Pons (tissue), 1 donor: Measurements from ENCODE around the gene EDA2R.

Experiments
- DNase-seq: peaks from one replicate; pipeline ENCODE4 v3.0.0-alpha.2; 2016; ENCODE audit warnings: low spot score

The EDA2R gene

GRCh38 chrX:66638591-66639500 is at the start of gene EDA2R:
Gene EDA2R, minus strand, starts transcription at chrX:66639078. Its CDS starts 23,058 bp downstream, at chrX:66616020.
- peak; percentile 69 for DNase-seq

DNA sequence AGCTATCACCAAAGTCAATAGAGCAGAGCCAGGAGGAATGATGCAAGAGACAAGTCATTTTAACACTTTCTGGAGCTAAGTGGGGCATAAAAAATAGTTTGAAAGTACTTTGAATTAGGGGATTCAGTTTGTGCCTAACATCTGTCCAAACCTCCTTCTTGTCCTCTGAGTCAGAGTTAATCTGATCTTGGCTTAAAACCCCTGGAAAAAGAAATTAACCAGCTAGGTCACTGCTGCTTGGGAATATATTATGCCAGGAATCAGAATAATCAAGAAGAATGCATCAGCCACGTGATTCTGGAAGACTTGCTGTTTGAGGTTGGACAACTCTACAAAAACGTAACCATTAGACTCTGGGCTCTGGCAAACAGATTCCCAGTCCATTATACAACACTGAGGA is 45.3 kb upstream of the EDA2R start:
- DNase-seq = no peak

DNA sequence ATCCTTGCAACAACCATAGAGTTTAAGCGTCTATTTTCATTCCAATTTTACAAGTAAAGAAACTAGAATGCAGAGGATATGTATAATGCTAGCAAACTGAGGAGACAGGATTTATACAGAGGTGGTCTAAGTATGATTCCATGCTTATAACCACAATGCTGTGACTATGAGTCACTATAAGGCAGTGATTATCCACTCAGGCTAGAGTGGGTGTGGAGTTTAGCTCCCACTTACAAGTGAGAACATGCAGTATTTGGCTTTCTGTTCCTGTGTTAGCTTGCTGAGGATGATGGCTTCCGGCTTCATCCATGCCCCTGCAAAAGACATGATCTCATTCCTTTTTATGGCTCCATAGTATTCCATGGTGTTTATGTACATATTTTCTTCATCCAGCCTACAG is 41.6 kb upstream of the EDA2R start:
- no peak for DNase-seq

GRCh38 chrX:66677430-66677829 is 38.6 kb upstream of the EDA2R start:
- DNase-seq = no peak

DNA sequence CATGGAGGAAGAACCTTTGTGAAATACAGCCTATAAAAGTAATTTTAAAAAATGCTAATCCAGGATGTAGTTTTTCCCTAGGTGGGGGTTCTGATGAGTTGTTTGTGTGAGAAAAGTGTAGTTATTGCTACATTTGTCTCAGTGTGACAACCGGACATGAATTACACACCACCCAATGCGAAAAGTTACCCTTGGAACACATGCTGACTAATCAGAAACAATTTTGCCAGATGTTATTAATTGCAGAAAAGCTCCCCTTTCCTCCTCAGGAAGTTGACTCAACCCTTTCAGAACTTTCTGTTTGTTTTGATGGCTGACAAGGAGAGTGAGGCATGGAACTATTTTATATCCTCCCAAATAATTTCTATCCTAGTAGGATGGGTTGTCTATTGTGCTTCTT is 38.1 kb upstream of the EDA2R start:
- DNase-seq = no peak

DNA sequence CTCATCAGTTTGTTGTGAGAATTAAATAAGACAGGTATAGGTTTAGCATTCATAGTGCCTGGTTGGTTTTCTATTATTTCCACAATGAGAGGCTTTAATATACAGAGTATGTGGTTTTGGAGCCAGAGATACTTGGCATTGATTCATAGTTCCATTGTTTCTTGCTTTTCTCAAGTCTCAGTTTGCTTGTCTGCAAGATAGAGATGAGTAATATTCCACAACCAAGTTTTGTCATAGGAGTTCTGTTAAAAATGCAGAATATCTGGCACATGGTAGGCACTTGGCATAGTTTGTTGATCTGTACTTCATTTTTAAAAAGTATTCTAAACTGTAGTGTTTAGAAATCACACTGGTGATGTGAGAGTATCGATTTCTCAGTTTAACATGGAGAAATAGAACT is 37.5 kb upstream of the EDA2R start:
- no peak for DNase-seq

- DNase-seq = no peak
Observed at GRCh38 chrX:66675541-66675940, 36.7 kb upstream of the EDA2R start.

DNA sequence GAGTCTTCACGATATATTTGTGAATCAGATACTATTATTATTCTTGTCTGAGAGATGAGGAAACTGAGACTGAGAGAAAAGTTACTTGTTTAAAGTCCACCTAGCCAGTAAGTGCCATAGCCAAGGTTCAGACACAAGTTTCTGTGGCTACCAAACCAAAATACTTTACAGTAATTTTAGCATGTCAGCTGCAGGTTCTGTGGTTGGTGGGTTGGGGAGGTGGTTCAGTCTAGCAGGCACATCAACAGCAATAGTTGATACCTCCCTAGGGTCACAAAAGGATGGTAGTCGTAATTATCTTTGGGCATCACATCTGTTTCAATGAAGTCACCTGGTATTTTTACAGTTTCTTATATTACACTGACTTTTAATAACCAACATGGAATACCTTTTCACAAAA is 35.6 kb upstream of the EDA2R start:
- no peak for DNase-seq

- DNase-seq = no peak
Observed at GRCh38 chrX:66672106-66672505, 33.2 kb upstream of the EDA2R start.

- DNase-seq = no peak
Observed at GRCh38 chrX:66654411-66654810, 15.5 kb upstream of the EDA2R start.

- no peak for DNase-seq
Observed at GRCh38 chrX:66635360-66635759, 3.5 kb downstream of the EDA2R start.

- no peak for DNase-seq
Observed at GRCh38 chrX:66634272-66634671, 4.6 kb downstream of the EDA2R start.

GRCh38 chrX:66633541-66633940 is 5.3 kb downstream of the EDA2R start:
- DNase-seq = no peak

- no peak for DNase-seq
Observed at GRCh38 chrX:66632981-66633380, 5.9 kb downstream of the EDA2R start.

DNA sequence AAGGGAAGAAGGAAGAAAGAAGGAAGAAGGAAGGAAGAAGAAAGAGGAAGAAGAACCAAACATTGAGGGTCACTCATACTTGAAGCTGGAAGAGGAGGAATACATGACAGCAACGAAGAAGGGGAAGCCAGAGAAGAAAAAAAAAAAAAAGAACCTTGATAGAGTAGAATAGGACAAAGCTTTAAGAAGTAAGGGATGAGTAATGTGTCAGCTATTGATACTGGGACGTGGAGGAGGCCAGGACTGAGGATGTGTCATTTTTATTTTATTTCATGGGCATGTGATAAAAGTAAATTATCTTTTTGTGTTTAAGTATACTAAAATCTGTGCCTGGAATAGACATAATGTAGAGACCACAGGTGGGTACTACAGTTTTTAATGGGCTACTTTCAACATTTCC is 6.4 kb downstream of the EDA2R start:
- DNase-seq = no peak

DNA sequence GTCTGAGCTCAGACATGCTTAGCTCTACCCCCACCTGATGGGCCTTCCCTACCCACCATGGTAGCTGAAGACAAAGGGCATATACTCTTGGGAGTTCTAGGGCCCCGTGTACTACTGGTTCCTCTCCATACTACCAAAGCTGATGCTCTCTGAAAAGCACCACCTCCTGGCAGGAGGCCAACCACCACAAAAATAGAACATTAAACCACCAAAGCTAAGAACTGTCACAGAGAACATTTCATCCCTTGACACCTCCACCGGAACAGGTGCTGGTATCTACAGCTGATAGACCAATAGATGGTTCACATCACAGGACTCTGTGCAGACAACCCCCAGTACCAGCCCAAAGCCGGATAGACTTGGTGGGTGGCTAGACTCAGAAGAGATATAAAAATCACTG is 13.4 kb downstream of the EDA2R start:
- DNase-seq = no peak

DNA sequence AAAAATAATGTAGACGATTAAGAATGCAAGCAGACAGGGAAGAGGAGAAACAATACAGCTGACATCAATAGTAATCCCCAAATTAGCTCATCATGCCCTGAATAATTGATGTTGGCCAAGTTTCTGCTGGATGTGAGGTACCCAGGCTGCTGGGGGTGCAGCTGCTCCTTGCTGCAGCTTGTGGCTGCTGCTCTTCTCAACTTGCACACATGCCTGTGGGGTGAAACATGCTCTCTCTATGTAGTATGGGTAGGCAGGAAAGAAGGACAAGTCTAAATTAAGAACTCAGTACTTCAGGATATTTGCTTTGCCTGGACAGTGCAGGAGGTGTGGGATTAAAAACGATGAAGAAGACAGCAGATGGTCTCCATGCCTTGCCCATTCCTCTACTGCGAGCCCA is 16.7 kb downstream of the EDA2R start:
- no peak for DNase-seq

DNA sequence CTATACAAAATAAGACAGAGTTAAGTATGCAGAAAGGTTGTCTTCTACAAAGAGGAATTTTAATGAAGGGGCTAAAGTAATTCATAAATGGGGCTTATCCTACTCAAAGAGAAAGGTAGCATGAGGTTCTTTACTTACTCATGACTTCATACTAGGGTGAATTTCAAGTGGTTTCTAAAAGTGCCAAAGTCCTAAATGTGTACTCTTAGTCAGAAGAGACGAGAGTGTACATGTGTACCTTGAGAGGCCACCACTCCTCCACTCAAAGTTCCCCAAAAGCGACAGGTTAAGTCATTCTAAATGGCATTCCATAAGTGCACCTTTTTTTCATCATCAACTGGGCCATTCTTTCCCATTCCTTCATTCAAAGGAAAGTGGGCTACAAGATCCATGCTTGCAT is 21.9 kb downstream of the EDA2R start:
- DNase-seq = no peak

- peak; percentile 91 for DNase-seq
Observed at GRCh38 chrX:66602381-66602938, 36.4 kb downstream of the EDA2R start.

- DNase-seq = peak; percentile 1
Observed at GRCh38 chrX:66601522-66601921, 37.4 kb downstream of the EDA2R start.

GRCh38 chrX:66579219-66579618 is 59.7 kb downstream of the EDA2R start:
- no peak for DNase-seq

- DNase-seq = no peak
Observed at GRCh38 chrX:66553973-66554372, 84.9 kb downstream of the EDA2R start.

- DNase-seq = no peak
Observed at GRCh38 chrX:66547847-66548369, 91.0 kb downstream of the EDA2R start.
